Activated CD4-positive, alpha-beta T cell treated with anti-CD3 and anti-CD28 coated beads, Interleukin-2, amount 50 U/mL, for 4 hours (primary cell): ENCODE results near the gene PABPC1L.

ENCODE experiments used
- DNase-seq, 2 experiments: peaks; one replicate each; pipeline ENCODE4 v3.0.0-alpha.2; 2020

The PABPC1L gene

GRCh38 chr20:44901974-44902373 is 7.9 kb upstream of the PABPC1L start:
- DNase-seq, result no peak

GRCh38 chr20:44904377-44904776 is 5.5 kb upstream of the PABPC1L start:
- no peak for DNase-seq

GRCh38 chr20:44908987-44909871 is 631 bp upstream of the PABPC1L start:
- no peak for DNase-seq

GRCh38 chr20:44910690-44911262 is 916 bp downstream of the PABPC1L start:
- DNase-seq, result no peak

GRCh38 chr20:44911264-44911921 is 1.5 kb downstream of the PABPC1L start:
- DNase-seq, result peak; percentile 27 to 40

GRCh38 chr20:44912189-44912588 is 2.3 kb downstream of the PABPC1L start:
- DNase-seq, result no peak

GRCh38 chr20:44914924-44915323 is 5.1 kb downstream of the PABPC1L start:
- DNase-seq, result no peak

GRCh38 chr20:44916586-44916985 is 6.7 kb downstream of the PABPC1L start:
- no peak for DNase-seq

- DNase-seq, result no peak
These were observed 7.5 kb downstream of the PABPC1L start for GRCh38 chr20:44917399-44917798.

GRCh38 chr20:44918342-44918741 is 8.5 kb downstream of the PABPC1L start:
- no peak for DNase-seq

- DNase-seq, result no peak
These were observed 8.9 kb downstream of the PABPC1L start for GRCh38 chr20:44918761-44919160.

GRCh38 chr20:44921447-44921846 is 11.6 kb downstream of the PABPC1L start:
- DNase-seq, result no peak

GRCh38 chr20:44924541-44924940 is 14.7 kb downstream of the PABPC1L start:
- DNase-seq, result no peak

GRCh38 chr20:44928595-44928994 is 18.7 kb downstream of the PABPC1L start:
- DNase-seq, result no peak

GRCh38 chr20:44930517-44931168 is 20.8 kb downstream of the PABPC1L start:
- DNase-seq, result no peak

GRCh38 chr20:44931911-44932310 is 22.1 kb downstream of the PABPC1L start:
- no peak for DNase-seq

GRCh38 chr20:44932916-44933315 is 23.1 kb downstream of the PABPC1L start:
- DNase-seq, result no peak

GRCh38 chr20:44936510-44936909 is 26.6 kb downstream of the PABPC1L start:
- no peak for DNase-seq

GRCh38 chr20:44938637-44939036 is 28.8 kb downstream of the PABPC1L start:
- DNase-seq, result no peak

GRCh38 chr20:44941120-44941691 is 31.3 kb downstream of the PABPC1L start:
- DNase-seq, result no peak

- DNase-seq, result no peak
These were observed 32.6 kb downstream of the PABPC1L start for GRCh38 chr20:44942264-44942973.

GRCh38 chr20:44943828-44944227 is 34.0 kb downstream of the PABPC1L start:
- DNase-seq, result no peak
